OCI-LY1 (cell line): ENCODE measurements around the gene TBX1.

Experiments used
- H2AFZ ChIP-seq: fragments of 200-600 bp; sonication (generic), shearing (Covaris generic); 2 replicates; pipeline ENCODE4 v1.6.0; 2014; ENCODE audit warnings: antibody characterized with exemption, mild to moderate bottlenecking, low read length
- H3F3A ChIP-seq: fragments of 200-600 bp; sonication (generic), shearing (Covaris generic); 2 replicates; pipeline ENCODE4 v1.6.0; 2014; ENCODE audit warnings: mild to moderate bottlenecking, antibody characterized with exemption, low read length, moderate library complexity; ENCODE audit not compliant: insufficient read depth
- H3K27ac ChIP-seq: fragments of 200-600 bp; sonication (generic); 2 replicates; pipeline ENCODE4 v1.5.1; 2014; ENCODE audit warnings: low read length, mixed run types, mild to moderate bottlenecking, low read depth; ENCODE audit not compliant: poor library complexity, severe bottlenecking
- H3K27me3 ChIP-seq: fragments of 200-600 bp; sonication (generic); 2 replicates; pipeline ENCODE4 v1.6.0; 2014; ENCODE audit warnings: antibody characterized with exemption, mild to moderate bottlenecking, low read length, moderate library complexity; ENCODE audit not compliant: insufficient read depth
- H3K36me3 ChIP-seq: fragments of 200-600 bp; sonication (generic); 2 replicates; pipeline ENCODE4 v1.6.1; 2014; ENCODE audit warnings: mild to moderate bottlenecking, antibody characterized with exemption, low read length, moderate library complexity, mixed read lengths; ENCODE audit not compliant: insufficient read depth
- H3K4me1 ChIP-seq: fragments of 200-600 bp; sonication (generic); 2 replicates; pipeline ENCODE4 v1.5.1; 2014; ENCODE audit warnings: mild to moderate bottlenecking, low read length, moderate library complexity; ENCODE audit not compliant: insufficient read depth, severe bottlenecking
- H3K4me2 ChIP-seq: fragments of 200-600 bp; sonication (generic), shearing (Covaris generic); 2 replicates; pipeline ENCODE4 v1.6.1; 2014; ENCODE audit warnings: low read length
- H3K4me3 ChIP-seq: fragments of 200-600 bp; sonication (generic); 2 replicates; pipeline ENCODE4 v1.5.1; 2014; ENCODE audit warnings: low read length, low read depth, mild to moderate bottlenecking, mixed read lengths; ENCODE audit not compliant: poor library complexity, severe bottlenecking
- H3K79me2 ChIP-seq: fragments of 200-600 bp; shearing (Covaris generic); 2 replicates; pipeline ENCODE4 v1.6.1; 2016; ENCODE audit warnings: mixed run types, low read length, mixed read lengths; ENCODE audit not compliant: insufficient read depth
- H3K9ac ChIP-seq: fragments of 200-600 bp; sonication (generic), shearing (Covaris generic); 2 replicates; pipeline ENCODE4 v1.6.1; 2014; ENCODE audit warnings: mild to moderate bottlenecking, low read length, mixed read lengths
- H3K9me2 ChIP-seq: fragments of 200-600 bp; sonication (generic), shearing (Covaris generic); 2 replicates; pipeline ENCODE4 v1.6.1; 2014; ENCODE audit warnings: low read depth, mild to moderate bottlenecking, low read length, mixed read lengths
- H3K9me3 ChIP-seq: fragments of 200-600 bp; shearing (Covaris generic); 2 replicates; pipeline ENCODE4 v1.6.1; 2014; ENCODE audit warnings: low read length, mixed read lengths
- H4K20me1 ChIP-seq: fragments of 200-600 bp; sonication (generic), shearing (Covaris generic); 2 replicates; pipeline ENCODE4 v1.6.0; 2016; ENCODE audit warnings: mild to moderate bottlenecking, low read length; ENCODE audit not compliant: insufficient read depth
- CTCF ChIP-seq: fragments of 200-600 bp; sonication (generic), shearing (Covaris generic); IDR thresholded peaks from 2 replicates; pipeline ENCODE4 v1.5.1; 2017; ENCODE audit warnings: mild to moderate bottlenecking, antibody characterized with exemption, low read length, moderate library complexity, mixed read lengths
- EZH2 ChIP-seq: fragments of 200-600 bp; sonication (generic), shearing (Covaris generic); IDR thresholded peaks from 2 replicates; pipeline ENCODE4 v1.8.0; 2017; ENCODE audit warnings: borderline replicate concordance, mixed run types, mild to moderate bottlenecking, antibody characterized with exemption, low read length, moderate library complexity, mixed read lengths

The TBX1 gene

GRCh38 chr22:19755145-19755710 is 5.3 kb upstream of the TBX1 start:
- Histone ChIP-seq H3K4me2 (no peak overlapping the region), H3K79me2 (no peaks in the 10 kb centered on the region), H3K9me2 (no peaks in the 10 kb centered on the region), H3K4me3 (no peak overlapping the region), H3K4me1 (peaks cover 14% of the 10 kb centered on the region), H3K9ac (no peak overlapping the region), H3K27me3 (peaks cover 7% of the 10 kb centered on the region), H2AFZ (no peak overlapping the region), H4K20me1 (no peaks in the 10 kb centered on the region), H3K27ac (no peak overlapping the region), H3K36me3 (no peaks in the 10 kb centered on the region), H3K9me3 (no peaks in the 10 kb centered on the region), H3F3A (no peaks in the 10 kb centered on the region)
- TF ChIP-seq CTCF (no peak), EZH2 (no peak)

DNA sequence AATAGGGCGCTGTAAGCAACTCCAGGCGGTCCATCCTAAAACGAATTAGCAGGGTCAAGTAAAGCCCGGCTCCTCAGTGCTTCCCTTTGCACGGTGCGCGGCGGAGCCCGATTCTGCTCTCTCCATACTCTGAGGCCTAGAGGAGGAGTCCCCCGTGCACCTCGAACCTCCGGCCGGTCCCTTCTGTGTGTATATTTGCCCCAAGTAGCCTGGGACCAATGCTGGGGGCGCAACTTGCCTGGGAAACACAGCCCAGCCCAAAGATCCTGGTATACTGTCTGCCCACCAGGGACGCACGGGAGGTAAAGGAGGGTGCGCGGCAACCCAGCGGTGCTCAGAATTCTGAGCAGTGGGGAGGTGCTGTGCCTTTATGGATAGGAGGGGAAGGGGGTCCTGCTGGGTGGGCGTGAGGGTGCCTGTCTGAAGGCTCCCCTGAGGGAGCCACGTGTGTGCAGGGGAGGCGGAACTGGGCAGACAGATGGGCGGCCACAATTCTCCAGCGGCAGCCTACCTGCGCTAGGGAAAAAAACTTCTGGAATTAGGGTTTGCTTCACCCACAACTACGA is 4.8 kb upstream of the TBX1 start:
- Histone ChIP-seq H3K4me1 (peaks cover 14% of the 10 kb centered on the region), H3K27ac (no peak overlapping the region), H3F3A (no peaks in the 10 kb centered on the region), H3K4me3 (no peak overlapping the region), H3K27me3 (peaks cover 7% of the 10 kb centered on the region), H3K9ac (no peak overlapping the region), H3K36me3 (no peaks in the 10 kb centered on the region), H4K20me1 (no peaks in the 10 kb centered on the region), H3K9me2 (no peaks in the 10 kb centered on the region), H3K9me3 (no peaks in the 10 kb centered on the region), H2AFZ (no peak overlapping the region), H3K4me2 (no peak overlapping the region), H3K79me2 (no peaks in the 10 kb centered on the region)
- no peak for TF ChIP-seq EZH2
- TF ChIP-seq CTCF, result no peak

- Histone ChIP-seq H3K27ac (no peak overlapping the region), H3K9me3 (no peaks in the 10 kb centered on the region), H3K79me2 (no peaks in the 10 kb centered on the region), H3K4me2 (peak overlapping the region; percentile 62), H3K9me2 (no peaks in the 10 kb centered on the region), H3K27me3 (peaks cover 1% of the 10 kb centered on the region), H3K4me1 (peaks cover 14% of the 10 kb centered on the region), H2AFZ (no peak overlapping the region), H3K9ac (no peak overlapping the region), H3F3A (no peaks in the 10 kb centered on the region), H4K20me1 (no peaks in the 10 kb centered on the region), H3K36me3 (no peaks in the 10 kb centered on the region), H3K4me3 (peak overlapping the region; percentile 49)
- TF ChIP-seq EZH2 (no peak), CTCF (peak; percentile 78)
These were observed 4.1 kb upstream of the TBX1 start for GRCh38 chr22:19756288-19757128.
